Measurements from ENCODE around the gene WNK2.
A peak's percentile ranks its signal among the peaks of the same experiment; 100 is the strongest.

WNK2 gene

DNA sequence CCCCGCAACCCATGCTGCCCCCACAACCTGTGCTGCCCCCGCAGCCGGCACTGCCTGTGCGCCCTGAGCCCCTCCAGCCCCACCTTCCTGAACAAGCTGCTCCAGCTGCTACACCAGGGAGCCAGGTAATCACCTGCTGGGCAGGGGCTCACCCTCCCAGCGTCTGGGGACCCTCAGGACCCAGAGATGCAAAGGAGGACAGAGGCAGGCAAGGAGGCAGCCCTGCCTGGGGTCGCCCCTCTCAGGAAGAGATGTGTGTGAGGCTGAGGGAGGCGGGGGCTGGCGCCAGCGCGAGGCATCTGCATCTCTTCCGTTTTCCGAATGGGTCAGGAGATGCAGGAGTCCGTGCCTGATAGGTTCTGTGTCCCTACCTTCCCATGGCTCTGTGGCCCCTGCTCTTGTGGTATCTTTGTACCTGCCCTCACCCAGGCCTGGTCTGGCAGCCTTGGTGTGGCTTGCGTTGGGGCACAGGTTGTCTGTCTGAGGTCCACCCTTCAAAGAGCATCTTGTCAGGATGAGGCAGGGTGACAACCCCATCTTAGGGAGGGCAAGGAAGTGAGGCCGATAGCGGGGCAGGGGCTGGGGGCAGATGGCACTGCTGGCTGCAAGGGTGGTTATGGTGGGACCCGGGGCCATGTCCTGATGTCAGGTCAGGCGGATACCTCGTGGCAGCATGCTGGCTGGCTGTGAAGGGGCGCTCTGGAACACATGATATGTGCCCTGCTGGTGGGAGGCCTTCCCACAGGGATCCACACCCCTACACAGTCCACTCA is 75.7 kb downstream of the WNK2 start:
- no peak overlapping the region for H3K9ac ChIP-seq (ENCODE audit: low read length)
- H2BK12ac ChIP-seq (ENCODE audit: low read length in 2 of 2), result no peak overlapping the region

DNA sequence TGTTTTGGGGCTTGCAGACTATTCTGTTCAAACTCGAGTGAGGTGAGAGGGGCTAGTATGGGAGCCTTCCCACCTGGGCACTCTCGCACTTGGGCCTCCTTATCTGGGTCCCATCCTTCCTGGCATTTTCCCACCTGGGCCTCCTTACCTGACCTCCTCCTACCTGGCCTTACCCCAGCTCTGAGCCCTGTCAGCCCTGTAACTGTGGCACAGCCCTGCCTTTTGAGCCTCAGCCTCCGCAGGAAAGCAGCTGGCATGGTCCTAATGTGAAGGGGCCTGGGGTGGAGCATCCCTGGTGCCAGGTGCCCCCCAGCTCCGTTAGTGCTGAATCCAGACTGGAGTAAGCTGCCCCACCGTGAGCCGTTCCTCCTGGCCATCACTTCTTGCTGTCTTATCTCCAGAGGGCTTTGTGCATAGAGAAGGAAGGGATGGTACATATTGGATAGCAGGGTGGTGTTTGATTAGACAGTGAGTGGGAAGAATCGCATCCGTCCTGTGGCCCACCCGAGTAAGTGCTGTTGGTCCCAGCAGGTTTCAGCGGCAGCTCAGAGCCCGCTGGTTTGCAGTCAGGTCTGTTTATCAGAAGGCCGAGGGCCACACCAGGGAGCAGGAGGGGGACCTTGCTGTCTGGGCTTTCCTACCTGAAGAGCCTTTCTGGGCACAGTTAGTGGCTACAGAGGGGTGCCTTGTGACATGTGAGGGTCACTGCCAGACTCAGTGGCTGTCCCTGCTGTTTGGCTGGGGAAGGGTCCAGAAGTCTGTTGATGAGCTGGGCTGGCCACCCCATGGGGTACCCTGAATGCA is 76.5 kb downstream of the WNK2 start:
- WGBS, result 79% methylated on average over 11 of the region's 12 CpGs

More for the DNA sequence above, 75.7 kb downstream of the WNK2 start:
- H3K4me1 ChIP-seq (ENCODE audit: control insufficient read depth, insufficient read depth, low read depth, low read length), result no peaks in the 10 kb centered on the region
- H4K91ac ChIP-seq (ENCODE audit: low read length), result peak overlapping the region; percentile 39
- H4K8ac ChIP-seq (ENCODE audit: low read length), result peak overlapping the region; percentile 64
- no peak for DNase-seq
- H3K4me2 ChIP-seq (ENCODE audit: low read length, poor library complexity, severe bottlenecking), result no peak overlapping the region
- H3K4ac ChIP-seq (ENCODE audit: low read depth in 1 of 2, low read length in 2 of 2), result no peak overlapping the region
- peak overlapping the region in 1 of 2 experiments; percentile 41 for H3K14ac ChIP-seq (ENCODE audit: low read length in 2 of 2)
- no peak overlapping the region for H2BK120ac ChIP-seq (ENCODE audit: low read depth, low read length)
- no peak overlapping the region for H3K4me3 ChIP-seq (ENCODE audit: insufficient read depth in 1 of 2, low read depth in 1 of 2, low read length in 2 of 2)
- H3K36me3 ChIP-seq (ENCODE audit: control insufficient read depth in 1 of 2, insufficient read depth in 2 of 2, low read depth in 1 of 2, low read length in 2 of 2), result peaks cover 0 to 2% of the 10 kb centered on the region in 2 experiments
- H2AK5ac ChIP-seq (ENCODE audit: low read length, severe bottlenecking), result no peak overlapping the region
- peaks cover 0 to 4% of the 10 kb centered on the region in 2 experiments for H3K27me3 ChIP-seq (ENCODE audit: control insufficient read depth in 1 of 2, insufficient read depth in 1 of 2, low read length in 2 of 2)
- H2AFZ ChIP-seq (ENCODE audit: low read depth, low read length), result no peak overlapping the region
- H3K27ac ChIP-seq (ENCODE audit: low read length, poor library complexity, severe bottlenecking), result no peak overlapping the region
- H3K9me3 ChIP-seq (ENCODE audit: control insufficient read depth, low read length), result no peaks in the 10 kb centered on the region
- H2BK5ac ChIP-seq (ENCODE audit: low read depth, low read length, poor library complexity, severe bottlenecking), result no peak overlapping the region
- H2BK15ac ChIP-seq (ENCODE audit: low read depth, poor library complexity, severe bottlenecking), result no peak overlapping the region
- H3K23ac ChIP-seq (ENCODE audit: low read length in 2 of 2), result no peak overlapping the region
- no peak overlapping the region for H3K18ac ChIP-seq (ENCODE audit: low read depth in 1 of 2, low read length in 2 of 2)
- H3K79me1 ChIP-seq (replicated peaks; ENCODE audit: low read length, poor library complexity, severe bottlenecking), result no peaks in the 10 kb centered on the region
- WGBS, result 86% methylated on average over 20 of the region's 20 CpGs

DNA sequence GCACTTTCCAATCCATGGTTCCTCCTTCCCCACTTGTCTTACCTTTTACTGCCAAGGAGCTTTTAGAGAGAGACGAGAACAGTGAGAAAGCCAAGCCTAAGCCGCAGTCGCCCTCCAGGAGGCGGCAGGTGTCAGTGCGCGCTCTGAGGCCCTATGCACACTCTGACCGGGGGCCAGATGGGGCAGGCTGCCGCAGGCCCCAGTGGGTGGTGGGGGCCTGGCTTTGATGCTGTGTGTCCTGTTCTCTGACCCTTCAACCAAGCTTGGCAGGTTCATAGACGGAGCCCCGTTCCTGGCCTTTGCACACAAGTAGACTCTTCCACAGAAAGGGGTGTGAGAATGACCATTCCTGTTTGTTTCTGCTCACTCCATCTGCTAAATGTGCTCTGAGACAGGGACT is 77.3 kb downstream of the WNK2 start:
- Histone ChIP-seq H3K36me3 (ENCODE audit: control insufficient read depth in 1 of 2, insufficient read depth in 2 of 2, low read depth in 1 of 2, low read length in 2 of 2) (peaks cover 0 to 2% of the 10 kb centered on the region in 2 experiments), H2AK5ac (ENCODE audit: low read length, severe bottlenecking) (no peak overlapping the region), H2BK5ac (ENCODE audit: low read depth, low read length, poor library complexity, severe bottlenecking) (no peak overlapping the region), H3K4me2 (ENCODE audit: low read length, poor library complexity, severe bottlenecking) (no peak overlapping the region), H4K8ac (ENCODE audit: low read length) (no peak overlapping the region), H3K14ac (ENCODE audit: low read length in 2 of 2) (no peak overlapping the region), H3K9me3 (ENCODE audit: control insufficient read depth, low read length) (no peaks in the 10 kb centered on the region), H3K27me3 (ENCODE audit: control insufficient read depth in 1 of 2, insufficient read depth in 1 of 2, low read length in 2 of 2) (peaks cover 0 to 17% of the 10 kb centered on the region in 2 experiments), H3K79me1 (replicated peaks; ENCODE audit: low read length, poor library complexity, severe bottlenecking) (no peaks in the 10 kb centered on the region), H2BK15ac (ENCODE audit: low read depth, poor library complexity, severe bottlenecking) (no peak overlapping the region), H3K18ac (ENCODE audit: low read depth in 1 of 2, low read length in 2 of 2) (no peak overlapping the region), H4K91ac (ENCODE audit: low read length) (no peak overlapping the region), H3K27ac (ENCODE audit: low read length, poor library complexity, severe bottlenecking) (no peak overlapping the region), H2BK120ac (ENCODE audit: low read depth, low read length) (no peak overlapping the region), H2AFZ (ENCODE audit: low read depth, low read length) (no peak overlapping the region), H3K4me1 (ENCODE audit: control insufficient read depth, insufficient read depth, low read depth, low read length) (no peaks in the 10 kb centered on the region), H3K23ac (ENCODE audit: low read length in 2 of 2) (no peak overlapping the region), H2BK12ac (ENCODE audit: low read length in 2 of 2) (no peak overlapping the region), H3K4ac (ENCODE audit: low read depth in 1 of 2, low read length in 2 of 2) (no peak overlapping the region), H3K4me3 (ENCODE audit: insufficient read depth in 1 of 2, low read depth in 1 of 2, low read length in 2 of 2) (no peak overlapping the region), H3K9ac (ENCODE audit: low read length) (no peak overlapping the region)
- WGBS, result 90% methylated on average over 10 of the region's 10 CpGs
- DNase-seq, result no peak

More for the DNA sequence above, 76.5 kb downstream of the WNK2 start:
- Histone ChIP-seq H3K23ac (ENCODE audit: low read length in 2 of 2) (no peak overlapping the region), H2BK12ac (ENCODE audit: low read length in 2 of 2) (no peak overlapping the region), H2BK5ac (ENCODE audit: low read depth, low read length, poor library complexity, severe bottlenecking) (no peak overlapping the region), H2BK120ac (ENCODE audit: low read depth, low read length) (no peak overlapping the region), H3K4me3 (ENCODE audit: insufficient read depth in 1 of 2, low read depth in 1 of 2, low read length in 2 of 2) (no peak overlapping the region), H2BK15ac (ENCODE audit: low read depth, poor library complexity, severe bottlenecking) (no peak overlapping the region), H4K8ac (ENCODE audit: low read length) (no peak overlapping the region), H3K18ac (ENCODE audit: low read depth in 1 of 2, low read length in 2 of 2) (no peak overlapping the region), H3K27ac (ENCODE audit: low read length, poor library complexity, severe bottlenecking) (no peak overlapping the region), H4K91ac (ENCODE audit: low read length) (no peak overlapping the region), H2AK5ac (ENCODE audit: low read length, severe bottlenecking) (no peak overlapping the region), H3K36me3 (ENCODE audit: control insufficient read depth in 1 of 2, insufficient read depth in 2 of 2, low read depth in 1 of 2, low read length in 2 of 2) (peaks cover 0 to 2% of the 10 kb centered on the region in 2 experiments), H3K4me2 (ENCODE audit: low read length, poor library complexity, severe bottlenecking) (no peak overlapping the region), H3K4ac (ENCODE audit: low read depth in 1 of 2, low read length in 2 of 2) (no peak overlapping the region), H3K14ac (ENCODE audit: low read length in 2 of 2) (no peak overlapping the region), H3K9ac (ENCODE audit: low read length) (no peak overlapping the region), H3K9me3 (ENCODE audit: control insufficient read depth, low read length) (no peaks in the 10 kb centered on the region), H2AFZ (ENCODE audit: low read depth, low read length) (no peak overlapping the region), H3K4me1 (ENCODE audit: control insufficient read depth, insufficient read depth, low read depth, low read length) (no peaks in the 10 kb centered on the region), H3K27me3 (ENCODE audit: control insufficient read depth in 1 of 2, insufficient read depth in 1 of 2, low read length in 2 of 2) (peaks cover 0 to 10% of the 10 kb centered on the region in 2 experiments), H3K79me1 (replicated peaks; ENCODE audit: low read length, poor library complexity, severe bottlenecking) (no peaks in the 10 kb centered on the region)
- no peak for DNase-seq
